ENCODE results near the gene SLC22A23.

Gene SLC22A23

GRCh38 chr6:3293271-3294155 lies 163.3 kb downstream of the SLC22A23 start:
- no peak for DNase-seq

GRCh38 chr6:3292431-3293197 lies 164.2 kb downstream of the SLC22A23 start:
- no peak for DNase-seq

GRCh38 chr6:3291987-3292386 lies 164.9 kb downstream of the SLC22A23 start:
- no peak for DNase-seq

GRCh38 chr6:3291346-3291745 lies 165.5 kb downstream of the SLC22A23 start:
- DNase-seq, result no peak

- no peak for DNase-seq
Observed at GRCh38 chr6:3290931-3291211, 166.0 kb downstream of the SLC22A23 start.

- no peak for DNase-seq
Observed at GRCh38 chr6:3290149-3290930, 166.5 kb downstream of the SLC22A23 start.

GRCh38 chr6:3289664-3290055 lies 167.2 kb downstream of the SLC22A23 start:
- no peak for DNase-seq

GRCh38 chr6:3288711-3289663 lies 167.9 kb downstream of the SLC22A23 start:
- no peak for DNase-seq

GRCh38 chr6:3287976-3288707 lies 168.7 kb downstream of the SLC22A23 start:
- DNase-seq, result no peak

- no peak for DNase-seq
Observed at GRCh38 chr6:3287308-3287707, 169.5 kb downstream of the SLC22A23 start.

GRCh38 chr6:3286641-3287171 lies 170.1 kb downstream of the SLC22A23 start:
- no peak for DNase-seq

- DNase-seq, result no peak
Observed at GRCh38 chr6:3285732-3286131, 171.1 kb downstream of the SLC22A23 start.

GRCh38 chr6:3285049-3285639 lies 171.7 kb downstream of the SLC22A23 start:
- DNase-seq, result no peak

- no peak for DNase-seq
Observed at GRCh38 chr6:3284436-3284876, 172.4 kb downstream of the SLC22A23 start.

- no peak for DNase-seq
Observed at GRCh38 chr6:3283641-3284435, 173.0 kb downstream of the SLC22A23 start.

- DNase-seq, result no peak
Observed at GRCh38 chr6:3283241-3283640, 173.6 kb downstream of the SLC22A23 start.

- no peak for DNase-seq
Observed at GRCh38 chr6:3282476-3283236, 174.2 kb downstream of the SLC22A23 start.

GRCh38 chr6:3281631-3282475 lies 175.0 kb downstream of the SLC22A23 start:
- DNase-seq, result no peak
